Keratinocyte (primary cell): Measurements from ENCODE around the gene ZNF275. TPM values are rescaled to one million over a fixed set of nuclear protein-coding genes. Genes with fewer than 3 reads are reported as not detected.

ENCODE experiments used
- DNase-seq: peaks from one replicate; pipeline ENCODE4 v3.0.0-alpha.2; 2011; ENCODE audit warnings: low read depth, missing footprints, low spot score
- FAIRE-seq: peaks from 2 replicates; lab custom pipeline; 2011; peaks lifted over from hg19 to GRCh38; lab: Jason Lieb, UNC
- H2AFZ ChIP-seq: 2 replicates; pipeline ENCODE4 v1.6.0; 2012; ENCODE audit warnings: low read length, control low read depth, inconsistent platforms; ENCODE audit not compliant: control insufficient read depth
- H3K27ac ChIP-seq: 2 replicates; pipeline ENCODE4 v1.5.1; 2011; ENCODE audit warnings: low read length; ENCODE audit not compliant: control insufficient read depth, insufficient read depth
- H3K27me3 ChIP-seq: 3 replicates; pipeline ENCODE4 v1.6.0; 2011; ENCODE audit warnings: low read length; ENCODE audit not compliant: control insufficient read depth, insufficient read depth; ENCODE audit errors: extremely low read depth
- H3K36me3 ChIP-seq, 2 experiments: 2 replicates in 1 of 2; 3 replicates in 1 of 2; pipeline ENCODE4 v1.5.1; 2011; ENCODE audit warnings: low read length in 2 of 2, mild to moderate bottlenecking in 1 of 2; ENCODE audit not compliant: control insufficient read depth in 2 of 2, insufficient read depth in 2 of 2; ENCODE audit errors: extremely low read depth in 1 of 2
- H3K4me1 ChIP-seq: 3 replicates; pipeline ENCODE4 v1.5.1; 2011; ENCODE audit warnings: low read length; ENCODE audit not compliant: control insufficient read depth, insufficient read depth; ENCODE audit errors: extremely low read depth
- H3K4me2 ChIP-seq: 3 replicates; pipeline ENCODE4 v1.6.0; 2011; ENCODE audit warnings: low read depth, low read length; ENCODE audit not compliant: control insufficient read depth, insufficient read depth; ENCODE audit errors: extremely low read depth
- H3K4me3 ChIP-seq, 3 experiments: fragments of 200-600 bp in 1 of 3; sonication (generic) in 1 of 3; 2 replicates in 2 of 3; 3 replicates in 1 of 3; pipeline ENCODE4 v1.5.1; 2011 to 2016; ENCODE audit warnings: low read length in 3 of 3, mild to moderate bottlenecking in 3 of 3, control low read depth in 2 of 3, inconsistent platforms in 1 of 3, low read depth in 1 of 3, mixed read lengths in 1 of 3, mixed run types in 1 of 3, moderate library complexity in 1 of 3; ENCODE audit not compliant: control insufficient read depth in 2 of 3, insufficient read depth in 2 of 3; ENCODE audit errors: extremely low read depth in 1 of 3
- H3K79me2 ChIP-seq: 2 replicates; pipeline ENCODE4 v1.6.0; 2012; ENCODE audit warnings: low read length; ENCODE audit not compliant: control insufficient read depth, insufficient read depth
- H3K9ac ChIP-seq: 3 replicates; pipeline ENCODE4 v1.6.0; 2011; ENCODE audit warnings: low read length; ENCODE audit not compliant: control insufficient read depth, insufficient read depth; ENCODE audit errors: extremely low read depth
- H3K9me1 ChIP-seq: 3 replicates; pipeline ENCODE4 v1.6.0; 2011; ENCODE audit warnings: low read length; ENCODE audit not compliant: control insufficient read depth, insufficient read depth; ENCODE audit errors: extremely low read depth
- H3K9me3 ChIP-seq: 2 replicates; pipeline ENCODE4 v1.5.1; 2012; ENCODE audit warnings: low read depth, low read length; ENCODE audit not compliant: control insufficient read depth
- H4K20me1 ChIP-seq: 3 replicates; pipeline ENCODE4 v1.6.0; 2011; ENCODE audit warnings: low read length; ENCODE audit not compliant: control insufficient read depth, insufficient read depth; ENCODE audit errors: extremely low read depth
- CTCF ChIP-seq, 3 experiments: IDR thresholded peaks in 1 of 3; conservative IDR thresholded peaks in 1 of 3; optimal IDR thresholded peaks in 1 of 3; 2 replicates in 2 of 3; 3 replicates in 1 of 3; pipeline versions ENCODE3 to v1.5.1; 2011; ENCODE audit warnings: low read length in 3 of 3, mild to moderate bottlenecking in 3 of 3, moderate library complexity in 2 of 3, control low read depth in 1 of 3, inconsistent platforms in 1 of 3; ENCODE audit not compliant: insufficient read depth in 2 of 3; ENCODE audit errors: extremely low read depth in 1 of 3
- EZH2 ChIP-seq: IDR thresholded peaks from one replicate; pipeline ENCODE4 v1.6.1; 2012; ENCODE audit warnings: inconsistent platforms, mild to moderate bottlenecking, low read length, moderate library complexity
- dilution Hi-C: fragments of 300-500 bp; cut with MboI; formaldehyde crosslinking; loops from one replicate; pipeline ENCODE4 v1.7.0; 2020; ENCODE audit warnings: low sequenced_read_pairs; ENCODE audit not compliant: extremely low pct_ligation_motif_present
- polyA plus RNA-seq, 5 experiments: library from polyadenylated mRNA; depleted of rRNA in 3 of 5; stranded (reverse) in 3 of 5; stranded (forward) in 1 of 5; unstranded in 1 of 5; fragments of >200 nt; gene quantifications; 1 replicate in 1 of 5; 2 replicates in 3 of 5; 3 replicates in 1 of 5; pipeline versions ENCODE4 v1.2.1 to v1.2.3, GENCODE V29; 2011 to 2012; ENCODE audit warnings: missing spikeins in 2 of 5, low read depth in 1 of 5, low replicate concordance in 1 of 5

Gene ZNF275
- polyA plus RNA-seq, 1 donor (not counting 4 experiments of a cell fraction or from before 2014, with no cell fraction given) = 5.3 TPM

GRCh38 chrX:153342762-153343558 lies 9.0 kb downstream of the ZNF275 start:
- Histone ChIP-seq H3K4me2 (no peak overlapping the region), H3K4me1 (no peaks in the 10 kb centered on the region), H3K9me3 (no peaks in the 10 kb centered on the region), H4K20me1 (no peaks in the 10 kb centered on the region), H2AFZ (no peak overlapping the region), H3K27ac (no peak overlapping the region), H3K9me1 (no peaks in the 10 kb centered on the region), H3K9ac (no peak overlapping the region), H3K4me3 (no peak overlapping the region), H3K36me3 (peaks cover 0 to 2% of the 10 kb centered on the region in 2 experiments), H3K27me3 (no peaks in the 10 kb centered on the region), H3K79me2 (no peaks in the 10 kb centered on the region)
- no peak for FAIRE-seq
- no peak for DNase-seq
- TF ChIP-seq EZH2 = no peak
- no peak for TF ChIP-seq CTCF (optimal IDR thresholded peaks at IDR 0.05 in 1 of 3, IDR thresholded peaks at IDR 0.05 in 1 of 3, conservative IDR thresholded peaks at IDR 0.05 in 1 of 3; ENCODE audit: extremely low read depth in 1 of 3, insufficient read depth in 2 of 3, low read length in 3 of 3)
- dilution Hi-C loops = no loop called here

GRCh38 chrX:153343674-153344073 lies 9.7 kb downstream of the ZNF275 start:
- Histone ChIP-seq H3K36me3 (peaks cover 0 to 4% of the 10 kb centered on the region in 2 experiments), H3K27me3 (no peaks in the 10 kb centered on the region), H3K27ac (no peak overlapping the region), H3K4me2 (no peak overlapping the region), H3K9me1 (no peaks in the 10 kb centered on the region), H4K20me1 (no peaks in the 10 kb centered on the region), H3K9ac (no peak overlapping the region), H3K79me2 (no peaks in the 10 kb centered on the region), H3K4me3 (no peak overlapping the region), H3K9me3 (no peaks in the 10 kb centered on the region), H2AFZ (no peak overlapping the region), H3K4me1 (no peaks in the 10 kb centered on the region)
- dilution Hi-C loops = no loop called here
- TF ChIP-seq EZH2 (no peak), CTCF (optimal IDR thresholded peaks at IDR 0.05 in 1 of 3, IDR thresholded peaks at IDR 0.05 in 1 of 3, conservative IDR thresholded peaks at IDR 0.05 in 1 of 3; ENCODE audit: extremely low read depth in 1 of 3, insufficient read depth in 2 of 3, low read length in 3 of 3) (no peak)
- no peak for DNase-seq
- no peak for FAIRE-seq
